ENCODE measurements around the gene FGFR2. TPM values are rescaled to one million over a fixed set of nuclear protein-coding genes. Genes with fewer than 3 reads are reported as not detected.

FGFR2 gene
- total RNA-seq, 2 experiments from 2014 or later: not detected

DNA sequence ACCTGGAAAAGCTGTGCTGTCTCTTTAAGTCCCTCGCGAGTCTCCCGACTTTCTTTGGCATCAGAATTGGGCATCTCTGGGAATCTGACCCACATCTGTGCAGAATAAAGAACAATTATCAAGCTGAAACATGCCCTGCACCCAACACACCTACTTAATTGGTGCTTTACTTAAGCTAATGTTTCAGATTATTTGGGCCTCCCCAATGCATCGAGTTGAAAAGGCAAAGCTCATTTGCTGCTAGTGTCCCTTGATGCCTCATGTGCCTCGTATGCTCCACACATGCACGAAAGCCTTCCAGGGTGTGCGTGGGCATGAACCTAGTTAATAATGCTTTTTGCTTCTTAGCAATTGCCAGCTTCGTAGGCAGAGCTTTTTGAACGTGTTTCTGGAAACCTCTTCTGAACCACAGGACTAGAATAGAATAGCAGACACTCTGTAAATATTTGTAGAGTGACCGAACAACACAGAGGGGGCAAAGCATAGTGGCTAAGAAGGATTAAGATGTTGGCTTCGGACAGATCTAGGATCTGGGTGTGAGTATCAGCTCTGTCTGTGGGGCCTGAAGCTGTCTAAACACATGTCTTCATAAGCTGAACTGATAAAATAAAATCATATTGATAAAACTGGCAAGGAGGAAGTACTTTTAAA lies 26.7 kb upstream of the FGFR2 start:
- H3K9me2 ChIP-seq (ENCODE audit: insufficient read depth, low read length): no peaks in the 10 kb centered on the region
- no peaks in the 10 kb centered on the region for H3K4me1 ChIP-seq (ENCODE audit: insufficient read depth, low read length, poor library complexity, severe bottlenecking)
- no peaks in the 10 kb centered on the region for H3K9me3 ChIP-seq (ENCODE audit: low read length)
- intact Hi-C loops (cut with micrococcal nuclease; ENCODE audit: unreplicated experiment): no loop called here
- no peak overlapping the region for H3K4me2 ChIP-seq (ENCODE audit: low read length)
- CTCF ChIA-PET (ENCODE audit: unreplicated experiment): no interaction called here
- POLR2A ChIA-PET: interaction anchor here (0.7 kb wide), 1 partner anchor 1820 kb away, joined by 3 read pairs; no protein-coding TSS in a partner anchor
- H3K27ac ChIP-seq (ENCODE audit: low read depth, low read length, poor library complexity, severe bottlenecking): no peak overlapping the region
- no peak for DNase-seq (ENCODE audit: low spot score)
- no peak overlapping the region for H2AFZ ChIP-seq (ENCODE audit: low read length)
- no peak overlapping the region for H3K4me3 ChIP-seq (ENCODE audit: low read depth, low read length, poor library complexity, severe bottlenecking)
- H3K36me3 ChIP-seq (ENCODE audit: insufficient read depth, low read length): no peaks in the 10 kb centered on the region
- H3K79me2 ChIP-seq (ENCODE audit: insufficient read depth, low read depth, low read length): no peaks in the 10 kb centered on the region
- TF ChIP-seq, protein P1, sequence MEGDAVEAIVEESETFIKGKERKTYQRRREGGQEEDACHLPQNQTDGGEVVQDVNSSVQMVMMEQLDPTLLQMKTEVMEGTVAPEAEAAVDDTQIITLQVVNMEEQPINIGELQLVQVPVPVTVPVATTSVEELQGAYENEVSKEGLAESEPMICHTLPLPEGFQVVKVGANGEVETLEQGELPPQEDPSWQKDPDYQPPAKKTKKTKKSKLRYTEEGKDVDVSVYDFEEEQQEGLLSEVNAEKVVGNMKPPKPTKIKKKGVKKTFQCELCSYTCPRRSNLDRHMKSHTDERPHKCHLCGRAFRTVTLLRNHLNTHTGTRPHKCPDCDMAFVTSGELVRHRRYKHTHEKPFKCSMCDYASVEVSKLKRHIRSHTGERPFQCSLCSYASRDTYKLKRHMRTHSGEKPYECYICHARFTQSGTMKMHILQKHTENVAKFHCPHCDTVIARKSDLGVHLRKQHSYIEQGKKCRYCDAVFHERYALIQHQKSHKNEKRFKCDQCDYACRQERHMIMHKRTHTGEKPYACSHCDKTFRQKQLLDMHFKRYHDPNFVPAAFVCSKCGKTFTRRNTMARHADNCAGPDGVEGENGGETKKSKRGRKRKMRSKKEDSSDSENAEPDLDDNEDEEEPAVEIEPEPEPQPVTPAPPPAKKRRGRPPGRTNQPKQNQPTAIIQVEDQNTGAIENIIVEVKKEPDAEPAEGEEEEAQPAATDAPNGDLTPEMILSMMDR (conservative IDR thresholded peaks at IDR 0.05; ENCODE audit: low read length): no peak
- TF ChIP-seq EZH2phosphoT487 (IDR thresholded peaks at IDR 0.05; ENCODE audit: borderline replicate concordance, low read depth, low read length): no peak
- H4K20me1 ChIP-seq (ENCODE audit: insufficient read depth, low read length): no peaks in the 10 kb centered on the region
- no TSS peak for BruUV-seq (replicated peaks)

DNA sequence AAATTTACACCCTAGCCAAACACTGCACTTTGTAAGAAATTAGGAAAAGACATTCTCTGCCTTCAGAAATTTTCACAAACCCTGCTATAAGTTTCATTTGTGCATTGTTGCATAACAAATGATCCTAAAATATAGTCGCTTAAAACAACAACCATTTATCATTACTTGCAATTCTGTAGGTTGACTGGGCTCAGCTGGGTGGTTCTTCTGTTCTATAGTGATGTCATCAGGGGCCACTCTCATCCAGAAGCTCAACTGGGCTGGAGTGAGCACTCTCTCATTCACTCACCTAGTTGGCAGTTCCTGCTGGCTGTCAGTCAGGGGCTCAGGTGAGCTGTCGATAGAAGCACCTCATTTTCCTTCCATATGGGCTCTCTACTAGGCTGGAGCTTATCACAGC lies 20.7 kb upstream of the FGFR2 start:
- Histone ChIP-seq H3K9me3 (ENCODE audit: low read length) (no peaks in the 10 kb centered on the region), H3K27ac (ENCODE audit: low read depth, low read length, poor library complexity, severe bottlenecking) (no peak overlapping the region), H3K36me3 (ENCODE audit: insufficient read depth, low read length) (no peaks in the 10 kb centered on the region), H2AFZ (ENCODE audit: low read length) (no peak overlapping the region), H3K4me1 (ENCODE audit: insufficient read depth, low read length, poor library complexity, severe bottlenecking) (no peaks in the 10 kb centered on the region), H3K9me2 (ENCODE audit: insufficient read depth, low read length) (no peaks in the 10 kb centered on the region), H3K4me3 (ENCODE audit: low read depth, low read length, poor library complexity, severe bottlenecking) (no peak overlapping the region), H3K79me2 (ENCODE audit: insufficient read depth, low read depth, low read length) (no peaks in the 10 kb centered on the region), H3K4me2 (ENCODE audit: low read length) (no peak overlapping the region), H4K20me1 (ENCODE audit: insufficient read depth, low read length) (no peaks in the 10 kb centered on the region)
- CTCF ChIA-PET (ENCODE audit: unreplicated experiment): no interaction called here
- no TSS peak for BruUV-seq (replicated peaks)
- POLR2A ChIA-PET: no interaction called here
- intact Hi-C loops (cut with micrococcal nuclease; ENCODE audit: unreplicated experiment): no loop called here
- DNase-seq (ENCODE audit: low spot score): no peak
- TF ChIP-seq EZH2phosphoT487 (IDR thresholded peaks at IDR 0.05; ENCODE audit: borderline replicate concordance, low read depth, low read length): no peak
- TF ChIP-seq, protein P1 (conservative IDR thresholded peaks at IDR 0.05; ENCODE audit: low read length): no peak

DNA sequence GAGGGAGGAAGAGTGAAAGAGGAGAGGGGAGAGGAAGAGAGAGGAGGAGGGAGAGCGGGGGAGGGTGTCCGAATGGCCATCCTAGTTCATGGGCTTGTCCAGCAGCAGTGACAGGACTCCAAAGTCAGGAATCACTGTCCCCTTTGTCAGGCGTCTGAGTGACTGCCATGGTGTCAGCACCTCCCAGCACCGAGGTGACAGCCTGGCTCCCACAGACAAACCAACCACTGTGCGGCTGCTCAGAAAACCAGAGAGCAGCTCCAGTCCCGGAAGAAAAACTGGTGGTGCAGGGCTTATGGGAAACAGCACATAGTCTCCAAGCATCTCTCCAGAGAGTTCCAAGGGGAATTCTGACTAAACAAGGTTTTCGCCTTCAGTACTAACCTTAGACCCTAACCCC lies 18.9 kb upstream of the FGFR2 start:
- Histone ChIP-seq H2AFZ (ENCODE audit: low read length) (no peak overlapping the region), H3K79me2 (ENCODE audit: insufficient read depth, low read depth, low read length) (no peaks in the 10 kb centered on the region), H3K9me2 (ENCODE audit: insufficient read depth, low read length) (no peaks in the 10 kb centered on the region), H4K20me1 (ENCODE audit: insufficient read depth, low read length) (no peaks in the 10 kb centered on the region), H3K27ac (ENCODE audit: low read depth, low read length, poor library complexity, severe bottlenecking) (no peak overlapping the region), H3K9me3 (ENCODE audit: low read length) (no peaks in the 10 kb centered on the region), H3K4me1 (ENCODE audit: insufficient read depth, low read length, poor library complexity, severe bottlenecking) (no peaks in the 10 kb centered on the region), H3K36me3 (ENCODE audit: insufficient read depth, low read length) (no peaks in the 10 kb centered on the region), H3K4me3 (ENCODE audit: low read depth, low read length, poor library complexity, severe bottlenecking) (no peak overlapping the region), H3K4me2 (ENCODE audit: low read length) (no peak overlapping the region)
- TF ChIP-seq EZH2phosphoT487 (IDR thresholded peaks at IDR 0.05; ENCODE audit: borderline replicate concordance, low read depth, low read length): no peak
- TF ChIP-seq, protein P1 (conservative IDR thresholded peaks at IDR 0.05; ENCODE audit: low read length): no peak
- BruUV-seq (replicated peaks): no TSS peak
- ChIA-PET CTCF (ENCODE audit: unreplicated experiment) (no interaction called here), POLR2A (no interaction called here)
- intact Hi-C loops (cut with micrococcal nuclease; ENCODE audit: unreplicated experiment): no loop called here
- DNase-seq (ENCODE audit: low spot score): no peak

Data from OCI-LY7 (cell line).